HG02623 (cell line): ENCODE data around the gene LRRC58.

Source experiments
- ATAC-seq: cut with Tn5 transposase; IDR thresholded peaks from one replicate; pipeline ENCODE4 v1.9.1; 2021; ENCODE audit warnings: moderate library complexity; ENCODE audit not compliant: unreplicated experiment

The LRRC58 gene

GRCh38 chr3:120280566-120280965 is 68.6 kb downstream of the LRRC58 start:
- ATAC-seq = no peak

- no peak for ATAC-seq
Observed at GRCh38 chr3:120280026-120280425, 69.1 kb downstream of the LRRC58 start.

GRCh38 chr3:120276767-120277166 is 72.4 kb downstream of the LRRC58 start:
- no peak for ATAC-seq

GRCh38 chr3:120275618-120276017 is 73.5 kb downstream of the LRRC58 start:
- no peak for ATAC-seq

- ATAC-seq = no peak
Observed at GRCh38 chr3:120274739-120275167, 74.4 kb downstream of the LRRC58 start.
